GM18907 (cell line): ENCODE results near the gene SMARCB1.

ENCODE experiments used
- ATAC-seq: cut with Tn5 transposase; IDR thresholded peaks from one replicate; pipeline ENCODE4 v1.9.1; 2021; ENCODE audit warnings: mild to moderate bottlenecking, moderate library complexity; ENCODE audit not compliant: unreplicated experiment

SMARCB1 gene

GRCh38 chr22:23786752-23787599 is at the start of gene SMARCB1:
SMARCB1 (plus strand) TSS chr22:23786966; CDS start chr22:23787170, 204 bp downstream.
- peak; percentile 66 for ATAC-seq

- no peak for ATAC-seq
Measured at GRCh38 chr22:23737696-23738095, 49.1 kb upstream of the SMARCB1 start.

- ATAC-seq: no peak
Measured at GRCh38 chr22:23742505-23743264, 44.1 kb upstream of the SMARCB1 start.

GRCh38 chr22:23743303-23743705 is 43.5 kb upstream of the SMARCB1 start:
- no peak for ATAC-seq

- no peak for ATAC-seq
Measured at GRCh38 chr22:23744001-23744400, 42.8 kb upstream of the SMARCB1 start.

GRCh38 chr22:23744485-23744884 is 42.3 kb upstream of the SMARCB1 start:
- no peak for ATAC-seq

- ATAC-seq: no peak
Measured at GRCh38 chr22:23745791-23746190, 41.0 kb upstream of the SMARCB1 start.

GRCh38 chr22:23749841-23750301 is 36.9 kb upstream of the SMARCB1 start:
- no peak for ATAC-seq

GRCh38 chr22:23750367-23750713 is 36.4 kb upstream of the SMARCB1 start:
- ATAC-seq: no peak

GRCh38 chr22:23750714-23751440 is 35.9 kb upstream of the SMARCB1 start, which contains the start of gene ZNF70:
ZNF70 (minus strand) TSS chr22:23751112; CDS start chr22:23745140, 5,972 bp downstream.
- ATAC-seq: peak; percentile 65

GRCh38 chr22:23751441-23751996 is 35.2 kb upstream of the SMARCB1 start:
- no peak for ATAC-seq

- no peak for ATAC-seq
Measured at GRCh38 chr22:23752090-23752691, 34.6 kb upstream of the SMARCB1 start.

GRCh38 chr22:23752750-23753149 is 34.0 kb upstream of the SMARCB1 start:
- ATAC-seq: no peak

- ATAC-seq: no peak
Measured at GRCh38 chr22:23753385-23753784, 33.4 kb upstream of the SMARCB1 start.

- ATAC-seq: no peak
Measured at GRCh38 chr22:23754220-23754919, 32.4 kb upstream of the SMARCB1 start, which contains the start of gene VPREB3. VPREB3 (minus strand) TSS chr22:23754425; CDS start chr22:23754363, 62 bp downstream.

- ATAC-seq: no peak
Measured at GRCh38 chr22:23754980-23755636, 31.7 kb upstream of the SMARCB1 start.

GRCh38 chr22:23755711-23756110 is 31.1 kb upstream of the SMARCB1 start:
- ATAC-seq: no peak

GRCh38 chr22:23756891-23757290 is 29.9 kb upstream of the SMARCB1 start:
- no peak for ATAC-seq

GRCh38 chr22:23759566-23759965 is 27.2 kb upstream of the SMARCB1 start:
- ATAC-seq: no peak
